ENCODE measurements around the gene BSDC1. TPM values are rescaled to one million over a fixed set of nuclear protein-coding genes. Genes with fewer than 3 reads are reported as not detected.

BSDC1 gene
- total and polyA plus RNA-seq, 10 of the 15 experiments (the other 5 are each of a cell fraction or from before 2014, with no cell fraction given) = 3.0 to 39.7 (median 22.8) TPM

GRCh38 chr1:32350785-32351398 is 43.3 kb downstream of the BSDC1 start (continued):
- TF ChIP-seq NFXL1 (IDR thresholded peaks at IDR 0.05; ENCODE audit: borderline replicate concordance) (no peak), CHD2 (IDR thresholded peaks at IDR 0.05; ENCODE audit: borderline replicate concordance, low read depth, low read length) (no peak), SRF (IDR thresholded peaks at IDR 0.05; ENCODE audit: low read depth in 2 of 2, low read length in 2 of 2) (no peak), EED (IDR thresholded peaks at IDR 0.05; ENCODE audit: low read depth) (no peak), MEF2B (IDR thresholded peaks at IDR 0.05; ENCODE audit: partially characterized antibody, poor library complexity, severe bottlenecking) (no peak), ASH2L (IDR thresholded peaks at IDR 0.05; ENCODE audit: borderline replicate concordance, low read depth) (no peak), NR2C1 (IDR thresholded peaks at IDR 0.05) (no peak), ZBTB4 (CRISPR knock-in tag; IDR thresholded peaks at IDR 0.05) (no peak), NFIC (IDR thresholded peaks at IDR 0.05; ENCODE audit: low read depth, low read length) (no peak), GATAD2B (conservative IDR thresholded peaks at IDR 0.05; ENCODE audit: low read depth) (no peak; the same call in 1 of the 2 replicates), GABPA (IDR thresholded peaks at IDR 0.05; ENCODE audit: low read depth) (no peak), E2F4 (IDR thresholded peaks at IDR 0.05; ENCODE audit: low read depth, low read length) (no peak), NFYB (IDR thresholded peaks at IDR 0.05; ENCODE audit: insufficient read depth, low read depth, low read length) (no peak)
- TF ChIP-seq, protein P1, sequence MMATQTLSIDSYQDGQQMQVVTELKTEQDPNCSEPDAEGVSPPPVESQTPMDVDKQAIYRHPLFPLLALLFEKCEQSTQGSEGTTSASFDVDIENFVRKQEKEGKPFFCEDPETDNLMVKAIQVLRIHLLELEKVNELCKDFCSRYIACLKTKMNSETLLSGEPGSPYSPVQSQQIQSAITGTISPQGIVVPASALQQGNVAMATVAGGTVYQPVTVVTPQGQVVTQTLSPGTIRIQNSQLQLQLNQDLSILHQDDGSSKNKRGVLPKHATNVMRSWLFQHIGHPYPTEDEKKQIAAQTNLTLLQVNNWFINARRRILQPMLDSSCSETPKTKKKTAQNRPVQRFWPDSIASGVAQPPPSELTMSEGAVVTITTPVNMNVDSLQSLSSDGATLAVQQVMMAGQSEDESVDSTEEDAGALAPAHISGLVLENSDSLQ (IDR thresholded peaks at IDR 0.05) = no peak
- TF ChIP-seq, protein P2, sequence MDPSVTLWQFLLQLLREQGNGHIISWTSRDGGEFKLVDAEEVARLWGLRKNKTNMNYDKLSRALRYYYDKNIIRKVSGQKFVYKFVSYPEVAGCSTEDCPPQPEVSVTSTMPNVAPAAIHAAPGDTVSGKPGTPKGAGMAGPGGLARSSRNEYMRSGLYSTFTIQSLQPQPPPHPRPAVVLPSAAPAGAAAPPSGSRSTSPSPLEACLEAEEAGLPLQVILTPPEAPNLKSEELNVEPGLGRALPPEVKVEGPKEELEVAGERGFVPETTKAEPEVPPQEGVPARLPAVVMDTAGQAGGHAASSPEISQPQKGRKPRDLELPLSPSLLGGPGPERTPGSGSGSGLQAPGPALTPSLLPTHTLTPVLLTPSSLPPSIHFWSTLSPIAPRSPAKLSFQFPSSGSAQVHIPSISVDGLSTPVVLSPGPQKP (IDR thresholded peaks at IDR 0.05; ENCODE audit: low read depth, low read length) = no peak
- TF ChIP-seq, protein P3, sequence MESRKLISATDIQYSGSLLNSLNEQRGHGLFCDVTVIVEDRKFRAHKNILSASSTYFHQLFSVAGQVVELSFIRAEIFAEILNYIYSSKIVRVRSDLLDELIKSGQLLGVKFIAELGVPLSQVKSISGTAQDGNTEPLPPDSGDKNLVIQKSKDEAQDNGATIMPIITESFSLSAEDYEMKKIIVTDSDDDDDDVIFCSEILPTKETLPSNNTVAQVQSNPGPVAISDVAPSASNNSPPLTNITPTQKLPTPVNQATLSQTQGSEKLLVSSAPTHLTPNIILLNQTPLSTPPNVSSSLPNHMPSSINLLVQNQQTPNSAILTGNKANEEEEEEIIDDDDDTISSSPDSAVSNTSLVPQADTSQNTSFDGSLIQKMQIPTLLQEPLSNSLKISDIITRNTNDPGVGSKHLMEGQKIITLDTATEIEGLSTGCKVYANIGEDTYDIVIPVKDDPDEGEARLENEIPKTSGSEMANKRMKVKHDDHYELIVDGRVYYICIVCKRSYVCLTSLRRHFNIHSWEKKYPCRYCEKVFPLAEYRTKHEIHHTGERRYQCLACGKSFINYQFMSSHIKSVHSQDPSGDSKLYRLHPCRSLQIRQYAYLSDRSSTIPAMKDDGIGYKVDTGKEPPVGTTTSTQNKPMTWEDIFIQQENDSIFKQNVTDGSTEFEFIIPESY (IDR thresholded peaks at IDR 0.05) = peak; percentile 71; the same call in 1 of the 2 replicates
- TF ChIP-seq, protein P4, sequence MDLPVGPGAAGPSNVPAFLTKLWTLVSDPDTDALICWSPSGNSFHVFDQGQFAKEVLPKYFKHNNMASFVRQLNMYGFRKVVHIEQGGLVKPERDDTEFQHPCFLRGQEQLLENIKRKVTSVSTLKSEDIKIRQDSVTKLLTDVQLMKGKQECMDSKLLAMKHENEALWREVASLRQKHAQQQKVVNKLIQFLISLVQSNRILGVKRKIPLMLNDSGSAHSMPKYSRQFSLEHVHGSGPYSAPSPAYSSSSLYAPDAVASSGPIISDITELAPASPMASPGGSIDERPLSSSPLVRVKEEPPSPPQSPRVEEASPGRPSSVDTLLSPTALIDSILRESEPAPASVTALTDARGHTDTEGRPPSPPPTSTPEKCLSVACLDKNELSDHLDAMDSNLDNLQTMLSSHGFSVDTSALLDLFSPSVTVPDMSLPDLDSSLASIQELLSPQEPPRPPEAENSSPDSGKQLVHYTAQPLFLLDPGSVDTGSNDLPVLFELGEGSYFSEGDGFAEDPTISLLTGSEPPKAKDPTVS (IDR thresholded peaks at IDR 0.05; ENCODE audit: low read depth, low read length) = no peak

Measured in GM12878 (cell line).